Glutamatergic neuron (in vitro differentiated cells): ENCODE measurements around the gene ABLIM1. TPM values are rescaled to one million over a fixed set of nuclear protein-coding genes. Genes with fewer than 3 reads are reported as not detected.

Experiments
- DNase-seq: peaks from one replicate; pipeline ENCODE4 v3.0.0; 2022
- H3K27ac Mint-ChIP-seq: one replicate; pipeline ENCODE4 v1.8.0; 2020; ENCODE audit warnings: mild to moderate bottlenecking, mixed read lengths, inconsistent platforms; ENCODE audit not compliant: unreplicated experiment
- H3K27me3 Mint-ChIP-seq: one replicate; pipeline ENCODE4 v1.8.0; 2020; ENCODE audit warnings: mild to moderate bottlenecking, moderate library complexity, mixed read lengths, inconsistent platforms; ENCODE audit not compliant: unreplicated experiment
- H3K36me3 Mint-ChIP-seq: one replicate; pipeline ENCODE4 v1.8.0; 2020; ENCODE audit warnings: mild to moderate bottlenecking, mixed read lengths, inconsistent platforms; ENCODE audit not compliant: unreplicated experiment
- H3K4me1 Mint-ChIP-seq: one replicate; pipeline ENCODE4 v1.8.0; 2020; ENCODE audit warnings: mild to moderate bottlenecking, low read depth, mixed read lengths, inconsistent platforms; ENCODE audit not compliant: unreplicated experiment
- H3K4me3 Mint-ChIP-seq: one replicate; pipeline ENCODE4 v1.8.0; 2020; ENCODE audit warnings: mild to moderate bottlenecking, mixed read lengths, inconsistent platforms; ENCODE audit not compliant: unreplicated experiment
- H3K9me3 Mint-ChIP-seq: one replicate; pipeline ENCODE4 v1.8.0; 2020; ENCODE audit warnings: mild to moderate bottlenecking, moderate library complexity, mixed read lengths, inconsistent platforms; ENCODE audit not compliant: unreplicated experiment
- CTCF ChIP-seq: fragments of 200-600 bp; sonication (generic); IDR thresholded peaks from one replicate; pipeline ENCODE4 v1.5.0; 2021; ENCODE audit not compliant: partially characterized antibody, unreplicated experiment
- total RNA-seq: library from RNA; stranded (reverse); fragmentation: NEBNext Ultra II Directional; extraction: Animal tissue kit (Norgen Biotek cat#: 25700); gene quantifications from one replicate; pipeline ENCODE4 v1.2.1, GENCODE V29; 2021; ENCODE audit not compliant: unreplicated experiment

ABLIM1 gene
- total RNA-seq, 1 donor from 2014 or later = 25.7 TPM

- H3K4me1 Mint-ChIP-seq = no peaks in the 10 kb centered on the region
- no peaks in the 10 kb centered on the region for H3K27me3 Mint-ChIP-seq
- H3K4me3 Mint-ChIP-seq = no peak overlapping the region
- DNase-seq = no peak
- H3K27ac Mint-ChIP-seq = no peak overlapping the region
- peaks cover 5% of the 10 kb centered on the region for H3K36me3 Mint-ChIP-seq
- no peak for TF ChIP-seq CTCF
- H3K9me3 Mint-ChIP-seq = peaks cover 3% of the 10 kb centered on the region
Measured at GRCh38 chr10:114559636-114560035, 98.4 kb downstream of the ABLIM1 start.

DNA sequence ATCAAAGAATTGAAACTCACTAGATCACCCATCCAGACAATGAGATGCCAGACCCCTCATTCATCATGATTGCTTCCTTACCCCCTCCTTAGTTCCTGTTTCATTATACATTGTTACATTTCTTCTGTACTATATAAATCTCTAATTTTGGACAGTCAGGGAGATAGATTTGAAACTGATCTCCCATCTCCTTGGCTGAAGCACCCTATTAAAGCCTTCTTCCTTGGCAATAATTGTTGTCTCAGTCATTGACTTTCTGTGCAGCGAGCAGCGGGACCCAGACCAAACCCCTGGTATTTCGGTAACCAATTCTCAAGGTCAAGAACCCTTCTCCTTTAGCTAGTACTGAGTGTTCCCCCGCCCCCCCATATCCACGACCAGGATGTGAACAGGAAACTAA lies 100.2 kb downstream of the ABLIM1 start:
- Mint-ChIP-seq H3K9me3 (peaks cover 1% of the 10 kb centered on the region), H3K4me3 (no peak overlapping the region), H3K36me3 (peaks cover 5% of the 10 kb centered on the region), H3K27ac (no peak overlapping the region), H3K4me1 (no peaks in the 10 kb centered on the region), H3K27me3 (no peaks in the 10 kb centered on the region)
- no peak for DNase-seq
- no peak for TF ChIP-seq CTCF

- peaks cover 5% of the 10 kb centered on the region for H3K36me3 Mint-ChIP-seq
- H3K4me3 Mint-ChIP-seq = no peak overlapping the region
- no peak for TF ChIP-seq CTCF
- no peak overlapping the region for H3K27ac Mint-ChIP-seq
- H3K9me3 Mint-ChIP-seq = peaks cover 1% of the 10 kb centered on the region
- no peaks in the 10 kb centered on the region for H3K4me1 Mint-ChIP-seq
- no peak for DNase-seq
- no peaks in the 10 kb centered on the region for H3K27me3 Mint-ChIP-seq
Measured at GRCh38 chr10:114556236-114557122, 101.6 kb downstream of the ABLIM1 start.

DNA sequence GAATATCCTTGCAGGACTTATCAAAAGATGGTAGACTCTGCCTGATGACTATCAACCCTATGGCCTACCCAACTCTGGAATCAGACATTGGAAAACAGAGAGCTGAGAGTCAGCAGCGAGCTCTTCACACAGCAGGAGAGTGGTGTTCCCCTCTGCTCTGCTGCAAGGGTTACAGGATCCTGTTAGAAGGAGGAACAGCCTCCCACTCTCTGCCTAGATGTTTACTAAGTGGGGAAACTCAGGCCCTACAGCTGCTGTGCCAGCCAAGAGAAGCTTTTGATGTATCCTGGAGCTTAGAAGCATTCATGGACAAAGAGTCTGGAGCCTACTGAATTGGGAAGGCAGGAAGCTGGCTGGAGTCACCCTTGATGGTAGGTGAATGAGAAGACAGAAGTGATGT lies 104.6 kb downstream of the ABLIM1 start:
- Mint-ChIP-seq H3K36me3 (peaks cover 5% of the 10 kb centered on the region), H3K4me1 (no peaks in the 10 kb centered on the region), H3K27ac (no peak overlapping the region), H3K4me3 (no peak overlapping the region), H3K9me3 (peaks cover 1% of the 10 kb centered on the region), H3K27me3 (no peaks in the 10 kb centered on the region)
- DNase-seq = no peak
- no peak for TF ChIP-seq CTCF

- Mint-ChIP-seq H3K36me3 (no peaks in the 10 kb centered on the region), H3K4me1 (no peaks in the 10 kb centered on the region), H3K4me3 (no peak overlapping the region), H3K27me3 (no peaks in the 10 kb centered on the region), H3K27ac (no peak overlapping the region), H3K9me3 (no peaks in the 10 kb centered on the region)
- TF ChIP-seq CTCF = no peak
- DNase-seq = no peak
Measured at GRCh38 chr10:114552050-114552449, 106.0 kb downstream of the ABLIM1 start.
